Measurements from ENCODE around the gene CDCP2. TPM values are rescaled to one million over a fixed set of nuclear protein-coding genes. Genes with fewer than 3 reads are reported as not detected.
"Not testable (repeated sequence)": the region's sequence is repeated elsewhere in the genome, so short reads cannot be mapped to it uniquely, and the experiment has no call there.

The CDCP2 gene
- total RNA-seq, 1 experiment from 2014 or later = not detected

DNA sequence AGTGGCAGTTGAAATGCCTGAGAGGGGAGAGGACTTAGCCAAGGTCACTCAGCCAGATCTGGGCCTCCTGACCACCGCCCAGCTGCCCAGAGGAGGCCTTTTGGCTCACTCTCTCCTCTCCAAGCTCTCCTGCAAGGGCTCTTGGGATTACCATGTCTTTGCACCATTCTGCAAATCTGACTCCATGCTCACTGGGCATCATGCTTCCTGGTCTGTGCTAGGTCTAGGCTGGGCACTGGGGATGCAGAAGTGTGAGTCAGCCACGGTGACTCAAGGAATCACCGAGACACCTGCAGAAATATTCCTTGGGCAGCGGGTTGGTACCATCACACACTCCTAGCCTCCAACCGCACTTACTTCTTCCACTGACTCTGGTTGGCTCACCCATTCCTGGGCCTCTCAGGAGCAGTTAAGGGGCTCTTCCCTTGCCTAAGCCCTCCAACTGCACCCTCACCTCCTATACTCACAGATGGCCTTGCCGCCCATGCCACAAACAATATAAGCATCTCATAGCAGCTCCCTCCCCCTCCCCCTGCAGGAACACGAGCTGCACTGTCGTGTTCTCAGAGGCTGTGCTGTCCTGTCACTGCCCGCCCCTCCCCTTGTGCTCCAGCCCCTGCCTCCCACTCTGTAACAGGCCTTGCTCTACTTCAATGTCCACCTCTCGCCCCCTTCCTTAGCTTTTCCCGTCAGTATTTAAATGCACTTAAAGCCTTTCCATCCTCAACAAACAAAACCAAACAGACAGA is 34.8 kb downstream of the CDCP2 start:
- DNase-seq (ENCODE audit: low read depth) = peak; percentile 81

DNA sequence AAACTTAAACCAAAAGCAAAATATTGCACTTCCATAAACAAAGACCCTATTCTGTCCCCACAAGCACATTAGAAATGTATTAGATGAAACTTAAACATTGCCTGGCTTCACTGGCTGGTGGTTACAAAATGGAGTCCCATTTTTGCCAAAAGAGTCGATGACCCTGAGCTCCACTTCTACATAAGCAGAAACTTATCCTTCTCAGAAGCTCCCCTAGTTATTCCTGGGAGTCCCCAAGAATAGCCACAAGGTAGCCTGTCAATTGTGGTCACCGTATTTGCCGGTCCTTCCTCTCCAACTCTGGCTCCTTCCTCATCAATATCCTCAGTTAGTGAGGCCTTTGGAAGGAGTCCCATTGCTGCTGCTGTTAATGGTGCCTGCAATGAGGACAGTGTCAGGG is 37.3 kb downstream of the CDCP2 start:
- no peak for DNase-seq (ENCODE audit: low read depth)

DNA sequence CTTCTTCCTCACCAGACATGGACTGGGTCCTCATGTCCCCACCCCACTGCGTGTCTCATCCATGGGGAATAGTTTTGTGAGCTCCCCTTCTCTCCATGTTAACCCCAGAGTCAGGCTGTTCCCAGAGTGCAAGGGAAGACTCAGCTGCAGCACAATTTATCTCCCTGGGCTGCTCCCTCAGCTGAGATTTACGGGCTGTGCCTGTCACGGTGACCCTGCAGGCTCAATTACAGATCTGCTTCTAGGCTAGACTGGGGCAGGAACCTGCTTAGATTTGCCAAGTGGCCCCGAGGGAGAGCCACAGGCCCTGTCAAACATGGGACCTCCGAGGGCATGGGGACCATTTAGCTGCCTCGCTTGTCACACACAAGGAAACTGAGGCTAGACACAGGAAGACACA is 37.8 kb downstream of the CDCP2 start:
- DNase-seq (ENCODE audit: low read depth) = no peak

DNA sequence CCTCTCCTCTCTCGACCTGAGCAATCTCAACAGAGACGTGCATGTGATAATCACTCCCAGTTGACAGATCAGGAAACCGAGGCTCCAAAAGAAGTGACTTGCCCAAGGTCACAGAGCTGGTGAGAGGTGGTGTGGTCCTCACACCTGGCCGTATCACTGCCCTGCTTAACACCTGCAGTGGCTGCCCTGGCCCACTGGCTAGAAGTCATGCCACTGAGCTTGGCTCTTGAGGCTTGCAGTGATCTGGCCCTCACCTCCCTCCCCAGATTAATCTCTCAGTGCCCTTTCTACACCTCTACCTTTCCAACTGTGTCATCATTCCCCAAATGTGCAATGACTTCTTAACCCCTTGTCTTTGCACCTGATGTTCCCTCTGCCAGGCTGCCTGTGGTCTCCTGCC is 38.8 kb downstream of the CDCP2 start:
- DNase-seq (ENCODE audit: low read depth) = no peak

DNA sequence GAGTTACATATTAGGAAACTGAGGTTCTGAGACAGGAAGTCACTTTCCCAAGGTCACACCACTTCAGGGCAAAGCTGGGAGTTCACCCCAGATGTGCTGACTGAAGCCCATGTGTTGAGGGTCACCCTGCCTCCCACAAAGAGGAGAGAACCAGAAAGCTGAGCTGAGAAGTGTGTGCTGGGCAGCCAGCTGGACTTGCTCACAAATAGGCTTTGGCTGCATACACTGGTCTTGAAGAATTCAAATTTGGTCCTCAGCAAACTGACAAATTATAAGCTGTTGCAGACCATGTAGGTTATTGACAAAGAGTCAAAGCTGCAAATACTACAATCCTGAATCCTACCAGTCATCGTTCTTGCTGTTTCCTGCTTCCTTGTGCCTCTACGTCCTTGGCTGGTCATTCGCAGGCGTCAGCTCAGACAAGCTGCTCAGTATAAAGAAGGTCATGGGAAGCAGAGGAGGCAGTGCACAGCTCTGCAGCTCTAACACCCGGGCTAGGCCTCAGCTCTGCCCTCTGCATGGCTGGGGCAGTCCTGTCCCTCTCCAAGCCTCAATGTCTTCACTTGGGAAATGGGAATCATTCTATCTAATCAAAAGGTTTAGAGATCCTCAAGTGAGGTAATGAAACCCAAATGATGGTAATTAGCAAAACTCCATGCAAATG is 40.0 kb downstream of the CDCP2 start:
- DNase-seq (ENCODE audit: low read depth) = no peak

DNA sequence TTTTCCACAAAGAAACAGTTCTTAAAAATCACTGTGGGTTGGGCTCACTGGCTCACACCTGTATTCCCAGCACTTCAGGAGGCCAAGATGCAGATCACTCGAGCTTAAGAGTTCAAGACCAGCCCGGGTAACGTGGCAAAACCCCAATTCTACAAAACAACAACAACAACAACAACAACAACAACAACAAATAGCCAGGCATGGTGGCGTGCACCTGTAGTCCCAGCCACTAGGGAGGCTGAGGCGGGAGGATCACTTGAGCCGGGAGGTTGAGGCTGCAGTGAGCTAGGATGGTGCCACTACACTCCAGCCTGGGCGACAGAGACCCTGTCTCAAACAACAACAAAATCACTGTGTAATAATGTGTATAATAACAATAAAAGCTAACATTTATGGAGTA is 40.8 kb downstream of the CDCP2 start:
- DNase-seq (ENCODE audit: low read depth) = no peak

DNA sequence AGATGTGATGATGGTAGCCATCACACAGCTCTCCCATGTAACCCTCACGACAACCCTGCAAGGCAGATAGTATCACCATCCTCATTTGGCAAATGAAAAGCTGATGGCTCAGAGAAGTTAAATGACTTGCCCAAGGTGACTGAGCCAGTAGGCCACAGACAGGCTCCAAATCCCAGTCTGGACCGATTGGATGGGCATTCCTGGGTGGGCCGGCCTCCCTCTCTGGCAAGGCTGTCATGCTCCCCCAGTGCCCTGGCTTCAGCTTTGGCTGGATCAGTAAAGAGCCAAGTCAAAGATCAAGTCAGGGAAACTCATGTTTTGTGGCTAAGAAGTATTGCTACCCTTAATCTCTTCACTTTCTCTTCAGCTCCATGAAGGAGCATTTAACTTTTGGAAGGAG is 41.2 kb downstream of the CDCP2 start:
- no peak for DNase-seq (ENCODE audit: low read depth)

DNA sequence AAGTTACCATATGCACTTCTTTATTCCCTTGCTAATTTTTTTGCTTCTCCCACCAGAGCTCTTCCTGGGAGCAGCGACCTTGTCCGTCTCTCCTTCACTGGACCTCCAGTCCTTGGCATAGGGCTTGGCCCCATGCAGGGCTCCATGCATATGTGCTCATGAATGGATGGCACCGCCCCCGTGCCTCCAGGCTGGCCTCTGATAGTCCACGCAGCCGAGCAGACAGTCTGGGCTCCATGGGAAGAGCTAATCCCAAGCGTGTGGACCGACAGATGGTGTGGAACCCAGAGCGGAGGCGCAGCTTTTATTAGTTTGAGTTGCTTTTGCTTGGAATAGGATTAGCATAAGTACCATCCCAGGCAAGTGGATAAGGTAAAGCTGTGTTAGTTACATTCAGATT is 41.8 kb downstream of the CDCP2 start:
- no peak for DNase-seq (ENCODE audit: low read depth)

DNA sequence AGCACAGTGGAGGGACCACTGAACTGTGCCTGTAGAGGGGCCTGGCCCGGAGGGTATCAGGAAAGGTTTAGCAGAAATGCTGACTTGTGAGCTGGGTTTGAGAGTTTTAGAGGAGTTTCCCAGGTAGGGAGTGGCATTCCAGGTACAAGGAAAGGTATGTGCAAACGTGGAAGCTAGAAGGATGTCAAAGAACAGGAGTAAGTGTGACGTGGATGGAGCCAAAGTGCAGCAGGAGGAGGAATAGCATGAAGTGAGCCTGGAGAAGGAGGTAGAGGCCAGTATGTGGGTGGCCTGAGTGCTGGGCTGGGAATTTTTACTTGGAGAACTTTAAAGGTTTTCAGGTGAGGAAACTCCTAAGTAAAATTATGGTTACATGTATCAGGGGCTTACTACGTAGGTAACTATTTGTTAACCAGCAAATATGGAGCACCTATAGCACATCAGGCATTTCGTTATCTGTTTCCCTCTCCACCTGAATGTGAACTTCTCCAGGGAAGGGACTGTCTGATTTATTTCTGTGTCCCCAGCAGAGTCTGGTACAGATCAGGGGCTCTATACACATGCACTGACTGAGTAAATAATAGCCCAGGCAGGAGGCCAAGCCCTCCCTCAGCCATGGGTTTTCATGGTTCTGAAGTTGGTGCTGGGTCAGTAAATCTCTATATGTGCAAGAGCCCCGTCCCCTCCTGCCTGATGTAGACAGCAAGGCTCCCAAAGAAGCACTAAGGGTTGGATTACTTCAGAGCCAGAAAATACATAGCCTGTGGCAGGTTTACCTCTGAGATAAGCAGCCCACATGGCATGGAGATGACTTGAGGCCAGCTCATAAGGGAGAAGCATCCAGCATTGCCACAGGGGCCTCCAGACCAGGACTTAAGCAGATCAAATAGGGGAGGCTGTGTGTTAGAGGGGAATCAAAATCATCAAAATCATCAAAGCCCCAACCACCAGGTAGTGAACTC is 43.4 kb downstream of the CDCP2 start:
- DNase-seq (ENCODE audit: low read depth) = no peak

DNA sequence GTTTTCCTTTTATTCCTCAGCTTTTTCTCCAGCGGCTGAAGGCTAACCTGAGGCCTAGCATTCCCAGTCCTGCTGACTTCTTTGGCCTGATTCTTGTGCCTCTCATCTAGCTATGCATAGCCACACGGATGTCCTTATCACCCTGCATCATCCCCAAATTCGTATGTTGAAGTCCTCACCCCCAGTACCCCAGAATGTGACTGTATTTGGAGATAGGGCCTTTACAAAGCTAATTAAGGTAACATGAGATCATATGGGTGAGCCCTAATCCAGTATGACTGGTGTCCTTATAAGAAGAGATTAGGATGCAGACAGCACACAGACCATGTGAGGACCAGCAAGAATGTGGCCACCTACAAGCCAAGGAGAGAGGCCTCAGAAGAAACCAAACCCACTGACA is 44.6 kb downstream of the CDCP2 start:
- DNase-seq (ENCODE audit: low read depth) = no peak

DNA sequence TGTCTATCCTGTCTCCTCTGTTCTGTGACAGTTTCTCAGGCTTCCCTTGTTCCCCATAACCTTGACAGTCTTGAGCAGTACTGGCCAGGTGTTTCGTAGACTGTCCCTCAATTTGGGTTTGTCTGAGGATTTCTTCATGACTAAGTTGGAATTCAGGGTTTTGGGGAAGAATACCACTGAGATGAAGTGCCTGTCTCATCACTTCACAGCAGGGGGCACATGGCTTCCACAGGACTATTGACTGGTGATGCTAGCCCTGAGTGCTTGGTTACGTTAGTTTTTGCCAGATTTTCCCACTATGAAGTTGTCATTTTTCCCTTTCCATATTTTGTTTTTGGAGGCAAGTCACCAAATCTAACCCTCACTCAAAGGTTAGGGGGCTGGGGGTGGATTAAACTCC is 45.7 kb downstream of the CDCP2 start:
- DNase-seq (ENCODE audit: low read depth) = peak; percentile 36

DNA sequence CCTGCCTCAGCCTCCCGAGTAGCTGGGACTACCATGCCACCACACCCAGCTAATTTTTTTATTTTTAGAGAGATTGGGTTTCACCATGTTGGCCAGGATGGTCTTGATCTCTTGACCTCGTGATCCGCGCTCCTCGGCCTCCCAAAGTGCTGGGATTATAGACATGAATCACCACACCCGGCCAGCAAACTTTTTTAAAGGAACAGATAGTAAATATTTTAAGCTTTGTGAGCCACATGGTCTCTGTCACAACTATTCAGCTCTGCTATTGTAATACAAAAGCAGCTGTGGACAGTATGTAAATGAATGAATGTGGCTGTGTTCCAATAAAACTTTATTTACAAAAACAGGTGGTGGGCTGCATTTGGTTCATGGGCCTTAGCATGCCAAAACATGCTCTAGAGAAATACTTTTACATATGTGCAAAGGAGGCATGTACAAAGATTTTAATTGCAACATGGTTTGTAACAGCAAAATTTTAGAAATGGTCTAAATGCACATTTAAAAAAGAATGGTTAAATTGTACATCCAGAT is 47.0 kb downstream of the CDCP2 start:
- no peak for DNase-seq (ENCODE audit: low read depth)

DNA sequence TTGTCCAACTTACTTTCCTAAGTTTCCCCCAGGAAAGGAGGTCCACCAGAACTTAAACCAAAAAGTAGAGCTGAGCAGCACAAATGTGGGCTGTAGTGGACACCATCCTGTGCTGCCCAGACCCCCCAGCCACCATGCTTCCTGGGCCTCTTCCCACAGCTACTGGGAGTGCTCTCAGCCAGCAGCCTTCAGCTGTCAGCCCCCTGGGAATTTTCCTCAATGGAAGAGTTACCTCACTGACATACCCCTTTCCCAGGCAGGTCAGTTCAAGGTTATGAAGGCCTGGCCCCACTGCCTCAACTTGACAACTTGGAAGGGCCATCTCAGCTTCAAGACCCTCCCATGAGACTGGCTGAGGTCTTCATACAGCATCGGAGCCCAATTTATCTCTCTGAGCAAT is 47.7 kb downstream of the CDCP2 start:
- no peak for DNase-seq (ENCODE audit: low read depth)

DNA sequence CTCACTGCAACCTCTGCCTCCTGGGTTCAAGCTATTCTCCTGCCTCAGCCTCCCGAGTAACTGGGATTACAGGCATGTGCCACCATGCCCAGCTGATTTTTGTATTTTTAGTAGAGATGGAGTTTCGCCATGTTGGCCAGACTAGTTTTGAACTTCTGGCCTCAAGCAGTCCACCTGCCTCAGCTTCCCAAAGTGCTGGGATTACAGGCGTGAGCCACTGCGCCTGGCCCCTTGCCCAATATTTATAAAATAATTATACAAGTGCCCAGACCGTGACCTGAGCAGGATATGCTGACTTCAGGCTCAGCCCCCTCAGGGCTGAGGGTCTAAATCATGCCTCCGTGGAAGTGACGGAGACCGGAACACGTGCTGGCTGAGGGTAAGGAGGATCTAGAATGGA is 48.2 kb downstream of the CDCP2 start:
- not testable (repeated sequence) for DNase-seq (ENCODE audit: low read depth)

DNA sequence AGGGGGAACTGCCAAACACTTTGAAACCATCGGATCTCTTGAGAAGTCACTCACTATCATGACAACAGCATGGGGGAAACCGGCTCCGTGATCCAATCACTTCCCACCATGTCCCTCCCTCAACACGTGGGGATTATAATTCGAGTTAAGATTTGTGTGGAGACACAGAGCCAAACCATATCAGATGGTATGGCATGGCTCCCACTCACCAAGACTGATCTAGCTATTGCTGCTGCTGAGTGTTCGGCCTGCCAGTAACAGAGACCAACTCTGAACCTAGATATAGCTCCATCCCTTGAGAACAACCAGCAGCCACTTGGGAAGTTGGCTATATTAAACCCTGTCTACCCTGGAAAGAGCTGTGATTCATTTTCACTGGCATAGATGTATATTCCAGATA is 49.4 kb downstream of the CDCP2 start:
- DNase-seq (ENCODE audit: low read depth) = no peak

DNA sequence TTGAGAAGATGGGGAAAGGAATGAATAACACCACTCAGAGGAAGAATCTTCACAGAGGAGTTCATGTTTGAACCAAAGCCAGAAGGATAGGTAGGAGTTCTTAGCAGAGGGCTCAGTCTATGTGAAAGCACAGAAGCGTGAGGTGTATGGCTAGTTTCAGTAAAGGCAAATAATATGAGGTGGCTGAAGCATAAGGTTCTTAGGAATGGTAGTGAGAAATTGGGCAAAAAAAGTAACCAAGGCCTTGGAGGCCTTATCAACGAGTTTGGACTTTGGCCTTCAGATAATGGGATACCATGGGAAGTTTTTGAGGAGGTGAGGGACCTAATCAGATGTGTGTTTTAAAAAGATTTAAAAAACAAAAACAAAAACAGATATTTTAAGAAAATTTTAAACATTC is 52.3 kb downstream of the CDCP2 start:
- DNase-seq (ENCODE audit: low read depth) = no peak

DNA sequence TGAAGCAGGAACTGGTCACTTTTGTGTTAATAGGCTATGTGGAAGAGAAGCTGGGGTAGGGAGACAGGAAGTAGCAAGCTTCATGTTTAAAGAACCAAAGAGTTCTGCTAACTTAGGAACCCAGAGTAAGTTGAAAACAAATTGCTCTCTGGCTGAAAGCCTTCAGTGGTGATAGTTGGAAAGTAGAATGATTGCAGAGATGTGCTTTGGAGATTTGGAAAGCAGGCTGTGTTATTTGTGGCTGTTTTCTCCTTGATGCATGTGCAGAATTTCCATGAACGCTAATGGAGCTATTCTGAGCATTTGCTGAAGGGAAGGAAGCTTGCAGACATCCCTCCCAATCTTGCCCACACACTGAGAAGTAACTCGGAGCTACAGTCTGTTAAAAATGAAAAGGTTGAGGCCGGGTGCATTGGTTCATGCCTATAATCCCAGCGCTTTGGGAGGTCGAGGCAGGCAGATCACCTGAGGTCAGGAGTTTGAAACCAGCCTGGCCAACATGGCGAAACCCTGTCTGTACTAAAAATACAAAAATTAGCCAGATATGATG is 53.7 kb downstream of the CDCP2 start:
- DNase-seq (ENCODE audit: low read depth) = no peak

DNA sequence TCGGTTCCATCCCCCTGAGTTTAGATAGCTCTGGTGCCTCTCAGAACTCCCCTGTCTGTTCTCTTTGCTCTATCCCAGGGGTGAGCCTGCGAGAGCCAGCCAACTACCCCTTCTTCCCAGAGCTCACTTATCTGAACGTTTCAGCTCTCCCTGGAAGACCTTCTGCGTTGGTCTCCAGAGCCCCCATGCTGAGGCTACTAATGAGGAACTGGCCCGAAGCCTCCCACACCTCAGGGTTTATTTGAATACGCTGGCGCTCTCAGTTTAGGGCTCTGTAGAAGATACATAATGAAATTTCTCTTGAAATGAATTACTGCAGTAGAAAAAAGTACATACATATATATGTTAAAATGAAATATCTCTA is 55.9 kb downstream of the CDCP2 start:
- DNase-seq (ENCODE audit: low read depth) = no peak

DNA sequence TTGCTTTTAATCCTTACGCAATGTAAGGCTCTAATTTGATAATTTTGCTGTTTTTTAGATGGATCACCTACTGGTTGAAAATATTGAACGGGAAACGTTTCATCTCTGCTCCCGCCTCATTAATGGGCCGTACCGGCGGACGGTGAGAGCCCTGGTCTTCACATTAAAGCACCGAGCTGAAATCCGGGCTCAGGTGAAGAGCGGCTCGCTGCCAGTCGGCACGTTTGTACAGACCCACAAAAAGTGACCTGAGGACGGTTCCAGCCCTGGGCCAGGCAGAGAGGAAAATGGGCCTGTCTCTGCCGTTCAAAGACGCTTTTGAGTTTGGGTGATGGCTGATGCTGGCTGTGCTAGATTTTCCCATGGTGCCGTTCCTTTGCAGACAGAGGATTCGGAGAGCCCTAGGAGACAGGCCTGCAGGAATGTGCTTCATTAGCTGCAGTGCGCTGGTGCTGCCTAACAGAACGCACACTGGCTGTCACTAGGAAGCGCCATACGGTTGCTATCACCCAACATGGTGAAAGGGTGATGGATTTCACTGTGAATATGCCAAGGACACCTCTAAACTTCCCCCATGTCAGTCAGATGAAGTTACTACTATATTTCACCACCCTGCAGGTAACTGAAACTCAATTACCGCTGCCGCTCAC is 56.4 kb downstream of the CDCP2 start:
- DNase-seq (ENCODE audit: low read depth) = no peak

DNA sequence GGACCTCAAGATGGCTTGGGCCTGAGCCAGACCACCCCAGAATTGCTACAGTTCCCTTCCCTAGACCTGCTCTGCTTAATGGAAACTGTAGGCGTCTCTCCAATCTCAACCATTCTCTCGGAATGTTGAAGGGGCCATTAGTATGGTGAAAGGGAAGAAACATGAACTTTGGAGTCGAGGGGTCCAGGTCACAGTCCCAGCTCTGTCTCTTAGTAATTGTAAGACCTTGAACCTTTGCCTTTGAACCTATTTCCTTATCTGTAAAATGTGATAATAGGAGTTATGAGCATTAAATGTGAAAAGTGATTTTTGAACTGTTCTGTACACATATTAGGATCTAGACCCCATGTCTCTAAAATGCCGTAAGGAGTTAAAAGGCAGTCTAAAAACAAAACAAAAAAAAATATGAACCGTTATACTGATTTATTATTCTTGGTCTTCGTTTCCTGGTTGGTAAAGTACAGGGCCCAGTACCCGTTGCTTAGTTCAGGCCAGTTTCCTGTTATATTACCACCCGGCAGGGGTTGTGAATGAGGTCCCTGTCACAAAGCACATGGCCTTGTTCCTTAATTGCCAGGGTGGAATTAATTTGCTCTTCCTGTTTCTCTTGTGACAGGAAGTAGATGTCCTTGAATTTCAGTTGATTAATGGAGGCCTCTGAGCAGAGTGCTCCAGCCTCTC is 57.1 kb downstream of the CDCP2 start:
- DNase-seq (ENCODE audit: low read depth) = no peak

DNA sequence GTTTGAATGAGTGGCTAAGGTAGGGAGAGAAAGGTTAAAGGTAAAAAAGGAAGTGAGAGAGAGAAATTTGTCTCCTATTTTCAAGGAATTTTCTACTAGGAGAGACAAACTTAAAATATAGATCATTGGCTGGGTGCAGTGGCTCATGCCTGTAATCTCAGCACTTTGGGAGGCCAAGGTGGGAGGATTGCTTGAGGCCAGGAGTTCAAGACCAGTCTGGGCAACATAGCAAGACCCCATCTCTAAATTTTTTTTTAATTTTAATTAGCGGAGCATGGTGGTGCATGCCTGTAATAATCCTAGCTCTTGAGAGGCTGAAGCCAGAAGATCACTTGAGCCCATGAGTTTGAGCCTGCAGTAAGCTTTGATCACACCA is 58.1 kb downstream of the CDCP2 start:
- DNase-seq (ENCODE audit: low read depth) = not testable (repeated sequence)
